Measurements from ENCODE around the gene JHY.

- TF ChIP-seq CTCF (IDR thresholded peaks at IDR 0.05): no peak
- TF ChIP-seq POLR2A (IDR thresholded peaks at IDR 0.05): no peak
These were observed 29.8 kb upstream of the JHY start for GRCh38 chr11:122852796-122853160.

Data from adrenal gland (tissue), 5 donors.